Neural cell (in vitro differentiated cells): ENCODE results near the gene SLC35C1. TPM values are rescaled to one million over a fixed set of nuclear protein-coding genes. Genes with fewer than 3 reads are reported as not detected.
A peak's percentile ranks its signal among the peaks of the same experiment; 100 is the strongest.

Source experiments
- H2AFZ ChIP-seq: fragments of 200-600, 300-800 bp; sonication (generic), shearing (Covaris generic); 2 replicates; pipeline ENCODE4 v1.6.0; 2014; ENCODE audit warnings: low read depth, mild to moderate bottlenecking, antibody characterized with exemption, low read length, moderate library complexity
- H3F3A ChIP-seq: fragments of 200-600 bp; shearing (Covaris generic); 2 replicates; pipeline ENCODE4 v1.6.1; 2016; ENCODE audit warnings: mild to moderate bottlenecking, moderate library complexity, mixed read lengths, antibody characterized with exemption, low read length; ENCODE audit not compliant: insufficient read depth, poor library complexity, severe bottlenecking
- H3K27ac ChIP-seq: fragments of 200-600, 300-800 bp; sonication (generic), shearing (Covaris generic); 2 replicates; pipeline ENCODE4 v1.5.1; 2014; ENCODE audit warnings: mild to moderate bottlenecking, low read length, moderate library complexity
- H3K27me3 ChIP-seq: fragments of 300-800, 200-600 bp; sonication (generic), shearing (Covaris generic); 2 replicates; pipeline ENCODE4 v1.6.0; 2014; ENCODE audit warnings: mild to moderate bottlenecking, low read depth, low read length, moderate library complexity; ENCODE audit not compliant: insufficient read depth
- H3K36me3 ChIP-seq: fragments of 300-800, 200-600 bp; sonication (generic), shearing (Covaris generic); 2 replicates; pipeline ENCODE4 v1.5.1; 2014; ENCODE audit warnings: mild to moderate bottlenecking, antibody characterized with exemption, low read length, moderate library complexity; ENCODE audit not compliant: insufficient read depth
- H3K4me2 ChIP-seq: fragments of 300-800, 200-600 bp; sonication (generic), shearing (Covaris generic); 2 replicates; pipeline ENCODE4 v1.6.0; 2014; ENCODE audit warnings: mild to moderate bottlenecking, low read length
- H3K4me3 ChIP-seq: fragments of 300-800, 200-600 bp; sonication (generic), shearing (Covaris generic); 2 replicates; pipeline ENCODE4 v1.5.1; 2014; ENCODE audit warnings: mild to moderate bottlenecking, low read length, moderate library complexity
- H3K79me2 ChIP-seq: fragments of 200-600 bp; shearing (Covaris generic); replicated peaks from 2 replicates; pipeline ENCODE4 v1.6.0; 2014; ENCODE audit warnings: mild to moderate bottlenecking, low read length, moderate library complexity; ENCODE audit not compliant: insufficient read depth
- H3K9ac ChIP-seq: fragments of 300-800, 200-600 bp; sonication (generic), shearing (Covaris generic); 2 replicates; pipeline ENCODE4 v1.6.1; 2016; ENCODE audit warnings: mild to moderate bottlenecking, low read length, mixed read lengths
- H3K9me2 ChIP-seq: fragments of 200-600 bp; shearing (Covaris generic); 2 replicates; pipeline ENCODE4 v1.6.1; 2016; ENCODE audit warnings: mild to moderate bottlenecking, low read length, mixed read lengths; ENCODE audit not compliant: insufficient read depth
- H3K9me3 ChIP-seq: fragments of 200-600, 300-800 bp; sonication (generic), shearing (Covaris generic); 2 replicates; pipeline ENCODE4 v1.6.1; 2016; ENCODE audit warnings: mild to moderate bottlenecking, mixed run types, low read length, moderate library complexity, mixed read lengths
- H4K20me1 ChIP-seq: fragments of 200-600 bp; shearing (Covaris generic); 2 replicates; pipeline ENCODE4 v1.6.1; 2016; ENCODE audit warnings: mild to moderate bottlenecking, mixed run types; ENCODE audit not compliant: insufficient read depth
- EP300 ChIP-seq: fragments of 450-650 bp; conservative IDR thresholded peaks from 2 replicates; pipeline ENCODE4 v1.6.1; 2014; ENCODE audit warnings: antibody characterized with exemption, mild to moderate bottlenecking, moderate library complexity; ENCODE audit not compliant: poor library complexity, severe bottlenecking
- EZH2 ChIP-seq: fragments of 200-600, 300-800 bp; shearing (Covaris generic), sonication (generic); IDR thresholded peaks from 2 replicates; pipeline ENCODE4 v1.6.1; 2014; ENCODE audit warnings: antibody characterized with exemption, low read length, borderline replicate concordance, mild to moderate bottlenecking; ENCODE audit not compliant: insufficient read depth, poor library complexity, severe bottlenecking
- MXI1 ChIP-seq: fragments of 450-650 bp; conservative IDR thresholded peaks from 2 replicates; pipeline ENCODE4 v1.6.1; 2014; ENCODE audit warnings: antibody characterized with exemption, mild to moderate bottlenecking; ENCODE audit not compliant: poor library complexity, severe bottlenecking
- POLR2AphosphoS5 ChIP-seq: IDR thresholded peaks from 2 replicates; pipeline ENCODE4 v1.6.1; 2012
- RAD21 ChIP-seq: fragments of 450-650 bp; conservative IDR thresholded peaks from 2 replicates; pipeline ENCODE4 v1.6.1; 2014; ENCODE audit warnings: antibody characterized with exemption, mild to moderate bottlenecking, moderate library complexity
- SMC3 ChIP-seq: fragments of 450-650 bp; conservative IDR thresholded peaks from 2 replicates; pipeline ENCODE4 v1.6.1; 2014; ENCODE audit warnings: antibody characterized with exemption, mild to moderate bottlenecking, moderate library complexity; ENCODE audit not compliant: poor library complexity
- TAF1 ChIP-seq: IDR thresholded peaks from 2 replicates; pipeline ENCODE4 v1.6.1; 2012; ENCODE audit warnings: low read depth
- polyA plus RNA-seq: library from polyadenylated mRNA; depleted of rRNA; stranded (reverse); fragments of >200 nt; gene quantifications from 2 replicates; pipeline ENCODE4 v1.2.3, GENCODE V29; 2014
- TF ChIP-seq, protein P1 (sequence below): fragments of 450-650 bp; IDR thresholded peaks from 2 replicates; pipeline ENCODE4 v1.5.1; 2014; ENCODE audit warnings: antibody characterized with exemption, mild to moderate bottlenecking, moderate library complexity; ENCODE audit not compliant: poor library complexity, severe bottlenecking
- TF ChIP-seq, protein P2 (sequence below): IDR thresholded peaks from 2 replicates; pipeline ENCODE4 v1.6.1; 2012; ENCODE audit warnings: borderline replicate concordance

The SLC35C1 gene
- polyA plus RNA-seq, 1 donor from 2014 or later = 2.3 TPM

GRCh38 chr11:45846174-45846675 is 41.3 kb downstream of the SLC35C1 start:
- Histone ChIP-seq H4K20me1 (no peaks in the 10 kb centered on the region), H2AFZ (no peak overlapping the region), H3K9me2 (no peaks in the 10 kb centered on the region), H3K4me3 (no peak overlapping the region), H3K4me2 (no peak overlapping the region), H3K9me3 (no peaks in the 10 kb centered on the region), H3K27me3 (peaks cover 17% of the 10 kb centered on the region), H3K27ac (no peak overlapping the region), H3K36me3 (no peaks in the 10 kb centered on the region), H3F3A (no peaks in the 10 kb centered on the region), H3K79me2 (peaks cover 29% of the 10 kb centered on the region), H3K9ac (no peak overlapping the region)
- TF ChIP-seq EZH2 = no peak
- TF ChIP-seq, protein P1, sequence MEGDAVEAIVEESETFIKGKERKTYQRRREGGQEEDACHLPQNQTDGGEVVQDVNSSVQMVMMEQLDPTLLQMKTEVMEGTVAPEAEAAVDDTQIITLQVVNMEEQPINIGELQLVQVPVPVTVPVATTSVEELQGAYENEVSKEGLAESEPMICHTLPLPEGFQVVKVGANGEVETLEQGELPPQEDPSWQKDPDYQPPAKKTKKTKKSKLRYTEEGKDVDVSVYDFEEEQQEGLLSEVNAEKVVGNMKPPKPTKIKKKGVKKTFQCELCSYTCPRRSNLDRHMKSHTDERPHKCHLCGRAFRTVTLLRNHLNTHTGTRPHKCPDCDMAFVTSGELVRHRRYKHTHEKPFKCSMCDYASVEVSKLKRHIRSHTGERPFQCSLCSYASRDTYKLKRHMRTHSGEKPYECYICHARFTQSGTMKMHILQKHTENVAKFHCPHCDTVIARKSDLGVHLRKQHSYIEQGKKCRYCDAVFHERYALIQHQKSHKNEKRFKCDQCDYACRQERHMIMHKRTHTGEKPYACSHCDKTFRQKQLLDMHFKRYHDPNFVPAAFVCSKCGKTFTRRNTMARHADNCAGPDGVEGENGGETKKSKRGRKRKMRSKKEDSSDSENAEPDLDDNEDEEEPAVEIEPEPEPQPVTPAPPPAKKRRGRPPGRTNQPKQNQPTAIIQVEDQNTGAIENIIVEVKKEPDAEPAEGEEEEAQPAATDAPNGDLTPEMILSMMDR = no peak

- Histone ChIP-seq H2AFZ (peak within 1 kb of the TSS; percentile 57), H4K20me1 (no peaks in the 10 kb centered on the region), H3K4me3 (peak within 1 kb of the TSS; percentile 83), H3K9ac (peak within 1 kb of the TSS; percentile 87), H3K27me3 (peaks cover 17% of the 10 kb centered on the region), H3K79me2 (peaks cover 35% of the 10 kb centered on the region), H3K27ac (peak within 1 kb of the TSS; percentile 69), H3K36me3 (no peaks in the 10 kb centered on the region), H3K9me3 (no peaks in the 10 kb centered on the region), H3K9me2 (no peaks in the 10 kb centered on the region), H3K4me2 (peak within 1 kb of the TSS; percentile 98), H3F3A (no peaks in the 10 kb centered on the region)
- TF ChIP-seq EZH2 = no peak
- TF ChIP-seq, protein P2, sequence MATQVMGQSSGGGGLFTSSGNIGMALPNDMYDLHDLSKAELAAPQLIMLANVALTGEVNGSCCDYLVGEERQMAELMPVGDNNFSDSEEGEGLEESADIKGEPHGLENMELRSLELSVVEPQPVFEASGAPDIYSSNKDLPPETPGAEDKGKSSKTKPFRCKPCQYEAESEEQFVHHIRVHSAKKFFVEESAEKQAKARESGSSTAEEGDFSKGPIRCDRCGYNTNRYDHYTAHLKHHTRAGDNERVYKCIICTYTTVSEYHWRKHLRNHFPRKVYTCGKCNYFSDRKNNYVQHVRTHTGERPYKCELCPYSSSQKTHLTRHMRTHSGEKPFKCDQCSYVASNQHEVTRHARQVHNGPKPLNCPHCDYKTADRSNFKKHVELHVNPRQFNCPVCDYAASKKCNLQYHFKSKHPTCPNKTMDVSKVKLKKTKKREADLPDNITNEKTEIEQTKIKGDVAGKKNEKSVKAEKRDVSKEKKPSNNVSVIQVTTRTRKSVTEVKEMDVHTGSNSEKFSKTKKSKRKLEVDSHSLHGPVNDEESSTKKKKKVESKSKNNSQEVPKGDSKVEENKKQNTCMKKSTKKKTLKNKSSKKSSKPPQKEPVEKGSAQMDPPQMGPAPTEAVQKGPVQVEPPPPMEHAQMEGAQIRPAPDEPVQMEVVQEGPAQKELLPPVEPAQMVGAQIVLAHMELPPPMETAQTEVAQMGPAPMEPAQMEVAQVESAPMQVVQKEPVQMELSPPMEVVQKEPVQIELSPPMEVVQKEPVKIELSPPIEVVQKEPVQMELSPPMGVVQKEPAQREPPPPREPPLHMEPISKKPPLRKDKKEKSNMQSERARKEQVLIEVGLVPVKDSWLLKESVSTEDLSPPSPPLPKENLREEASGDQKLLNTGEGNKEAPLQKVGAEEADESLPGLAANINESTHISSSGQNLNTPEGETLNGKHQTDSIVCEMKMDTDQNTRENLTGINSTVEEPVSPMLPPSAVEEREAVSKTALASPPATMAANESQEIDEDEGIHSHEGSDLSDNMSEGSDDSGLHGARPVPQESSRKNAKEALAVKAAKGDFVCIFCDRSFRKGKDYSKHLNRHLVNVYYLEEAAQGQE = peak; percentile 78
- peak; percentile 90 for TF ChIP-seq TAF1
- TF ChIP-seq, protein P1 = no peak
- peak; percentile 27 for TF ChIP-seq SMC3
- peak; percentile 53 for TF ChIP-seq EP300
- TF ChIP-seq RAD21 = peak; percentile 20
- TF ChIP-seq MXI1 = peak; percentile 85
- TF ChIP-seq POLR2AphosphoS5 = peak; percentile 97
Measured at GRCh38 chr11:45846974-45847910, 42.3 kb downstream of the SLC35C1 start, which contains the start of gene CRY2. CRY2 (plus strand) TSS chr11:45847475; CDS start chr11:45847491, 16 bp downstream.
